Stimulated activated naive CD8-positive, alpha-beta T cell treated with anti-CD3 and anti-CD28 coated beads, Interleukin-15, Interleukin-2, amounts not matched to agents 100 ng/mL and 50 ng/mL, for 24 hours (primary cell): ENCODE data around the gene ZPLD1.

Source experiments
- H3K27ac Mint-ChIP-seq: one replicate; pipeline ENCODE4 v1.8.0; 2021; ENCODE audit warnings: mild to moderate bottlenecking, mixed read lengths
- H3K27me3 Mint-ChIP-seq: one replicate; pipeline ENCODE4 v1.8.0; 2021; ENCODE audit warnings: mixed read lengths
- H3K36me3 Mint-ChIP-seq: one replicate; pipeline ENCODE4 v1.8.0; 2021; ENCODE audit warnings: low read depth, mixed read lengths
- H3K4me1 Mint-ChIP-seq: one replicate; pipeline ENCODE4 v1.8.0; 2021; ENCODE audit warnings: low read depth, mixed read lengths
- H3K4me3 Mint-ChIP-seq: one replicate; pipeline ENCODE4 v1.8.0; 2021; ENCODE audit warnings: mild to moderate bottlenecking, mixed read lengths
- H3K9me3 Mint-ChIP-seq: one replicate; pipeline ENCODE4 v1.8.0; 2021; ENCODE audit warnings: mixed read lengths

Gene ZPLD1

DNA sequence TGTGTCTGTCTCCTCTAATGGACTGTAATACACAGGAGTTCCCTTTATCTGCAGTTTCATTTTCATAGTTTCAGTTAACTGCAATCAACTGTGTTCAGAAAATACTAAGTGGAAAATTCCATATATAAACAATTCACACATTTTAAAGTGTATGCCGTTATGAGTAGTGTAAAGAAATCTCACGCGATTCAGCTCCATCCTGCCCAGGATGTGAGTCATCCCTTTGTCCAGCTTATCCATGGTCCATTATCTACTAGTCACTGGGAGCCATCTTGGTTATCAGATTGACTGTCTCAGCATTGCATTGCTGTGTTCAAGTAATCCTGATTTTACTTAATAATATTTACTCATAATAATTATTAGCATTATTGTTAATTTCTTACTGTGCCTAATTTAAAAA lies 14.5 kb downstream of the ZPLD1 start:
- peaks cover 9% of the 10 kb centered on the region for H3K27me3 Mint-ChIP-seq
- no peaks in the 10 kb centered on the region for H3K36me3 Mint-ChIP-seq
- H3K27ac Mint-ChIP-seq: no peak overlapping the region
- H3K9me3 Mint-ChIP-seq: no peaks in the 10 kb centered on the region
- H3K4me3 Mint-ChIP-seq: no peak overlapping the region
- no peaks in the 10 kb centered on the region for H3K4me1 Mint-ChIP-seq

GRCh38 chr3:102449930-102450329 lies 15.1 kb downstream of the ZPLD1 start:
- H3K4me3 Mint-ChIP-seq: no peak overlapping the region
- no peak overlapping the region for H3K27ac Mint-ChIP-seq
- H3K36me3 Mint-ChIP-seq: no peaks in the 10 kb centered on the region
- H3K4me1 Mint-ChIP-seq: no peaks in the 10 kb centered on the region
- H3K27me3 Mint-ChIP-seq: peaks cover 9% of the 10 kb centered on the region
- no peaks in the 10 kb centered on the region for H3K9me3 Mint-ChIP-seq

DNA sequence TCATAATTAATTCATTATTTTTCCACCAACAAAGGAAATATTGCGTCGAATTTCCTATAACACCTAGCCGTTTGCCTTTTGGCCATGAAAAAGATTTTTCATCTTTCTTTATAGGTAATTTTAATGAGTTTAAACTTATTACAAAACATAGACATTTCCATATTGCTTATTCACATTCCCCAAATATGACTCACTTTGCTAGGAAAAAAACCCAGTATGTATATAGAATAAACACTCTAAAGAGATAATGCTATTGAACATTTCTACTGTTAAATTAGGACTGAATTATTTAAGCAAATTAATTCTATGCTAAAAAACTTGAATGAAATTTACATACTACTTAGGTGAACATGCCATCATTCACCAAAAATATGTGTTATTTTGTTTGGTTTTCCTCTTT lies 16.2 kb downstream of the ZPLD1 start:
- H3K36me3 Mint-ChIP-seq: no peaks in the 10 kb centered on the region
- no peaks in the 10 kb centered on the region for H3K9me3 Mint-ChIP-seq
- peaks cover 9% of the 10 kb centered on the region for H3K27me3 Mint-ChIP-seq
- H3K4me3 Mint-ChIP-seq: no peak overlapping the region
- H3K27ac Mint-ChIP-seq: no peak overlapping the region
- no peaks in the 10 kb centered on the region for H3K4me1 Mint-ChIP-seq

DNA sequence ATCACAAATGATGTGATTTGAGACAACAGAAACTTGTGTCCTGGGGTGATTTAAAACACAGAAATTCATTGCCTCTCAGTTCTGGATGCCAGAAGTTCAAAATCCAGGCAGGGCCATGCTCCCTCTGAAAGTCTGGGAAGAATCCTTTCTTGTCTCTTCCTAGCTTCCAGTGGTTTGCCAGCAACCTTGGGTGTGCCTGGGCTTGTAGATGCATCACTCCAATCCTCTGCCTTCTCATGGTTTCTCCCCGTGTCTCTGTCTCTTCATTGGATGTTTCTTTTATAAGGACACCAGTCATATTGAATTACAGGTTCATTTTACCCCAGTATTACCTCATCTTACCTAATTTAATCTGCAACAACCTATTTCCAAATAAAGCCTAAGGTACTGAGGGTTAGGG lies 16.7 kb downstream of the ZPLD1 start:
- Mint-ChIP-seq H3K9me3 (no peaks in the 10 kb centered on the region), H3K4me1 (no peaks in the 10 kb centered on the region), H3K4me3 (no peak overlapping the region), H3K27me3 (peaks cover 9% of the 10 kb centered on the region), H3K36me3 (no peaks in the 10 kb centered on the region), H3K27ac (no peak overlapping the region)

- Mint-ChIP-seq H3K4me1 (no peaks in the 10 kb centered on the region), H3K9me3 (no peaks in the 10 kb centered on the region), H3K27me3 (peaks cover 9% of the 10 kb centered on the region), H3K4me3 (no peak overlapping the region), H3K36me3 (no peaks in the 10 kb centered on the region), H3K27ac (no peak overlapping the region)
Measured at GRCh38 chr3:102454181-102454580, 19.4 kb downstream of the ZPLD1 start.

DNA sequence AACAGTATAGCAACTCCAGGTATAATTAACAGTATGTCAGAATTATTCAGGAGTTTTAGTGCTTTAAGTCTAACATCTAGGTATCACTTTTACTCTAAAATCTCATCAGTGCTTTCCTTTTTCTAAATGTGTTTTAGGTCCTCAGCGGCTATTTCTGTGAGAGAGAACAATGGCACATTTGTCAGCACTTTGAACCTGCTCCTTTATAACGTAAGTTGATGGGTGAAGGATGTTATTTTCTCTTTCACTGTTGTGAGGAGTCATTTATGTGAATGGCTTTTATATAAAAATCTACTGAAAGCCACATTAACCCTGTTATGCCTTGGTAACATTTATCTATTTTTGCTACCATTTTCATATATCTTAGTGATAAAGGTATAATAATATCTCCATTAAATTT lies 22.8 kb downstream of the ZPLD1 start:
- no peak overlapping the region for H3K4me3 Mint-ChIP-seq
- H3K4me1 Mint-ChIP-seq: no peaks in the 10 kb centered on the region
- H3K36me3 Mint-ChIP-seq: no peaks in the 10 kb centered on the region
- H3K9me3 Mint-ChIP-seq: no peaks in the 10 kb centered on the region
- H3K27ac Mint-ChIP-seq: no peak overlapping the region
- H3K27me3 Mint-ChIP-seq: peaks cover 7% of the 10 kb centered on the region

DNA sequence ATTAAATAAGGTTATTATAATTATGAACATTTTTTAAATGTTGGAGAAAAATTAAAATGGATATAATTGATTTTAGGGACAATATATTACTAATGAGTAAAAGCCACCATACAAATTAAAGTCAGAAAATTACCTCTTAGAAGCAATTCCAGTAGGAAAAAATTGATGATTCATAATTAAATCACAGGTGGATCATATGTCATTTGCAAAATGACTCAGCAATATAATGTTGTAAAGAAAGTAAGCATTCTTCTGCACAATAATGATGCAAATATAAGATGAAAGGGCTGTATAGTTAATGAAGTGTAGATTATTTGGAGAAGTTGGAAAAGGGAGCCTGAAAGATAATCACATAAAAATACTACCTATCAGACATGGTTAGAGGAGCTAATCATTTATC lies 25.8 kb downstream of the ZPLD1 start:
- Mint-ChIP-seq H3K4me1 (no peaks in the 10 kb centered on the region), H3K36me3 (no peaks in the 10 kb centered on the region), H3K4me3 (no peak overlapping the region), H3K27me3 (peaks cover 12% of the 10 kb centered on the region), H3K9me3 (no peaks in the 10 kb centered on the region), H3K27ac (no peak overlapping the region)

DNA sequence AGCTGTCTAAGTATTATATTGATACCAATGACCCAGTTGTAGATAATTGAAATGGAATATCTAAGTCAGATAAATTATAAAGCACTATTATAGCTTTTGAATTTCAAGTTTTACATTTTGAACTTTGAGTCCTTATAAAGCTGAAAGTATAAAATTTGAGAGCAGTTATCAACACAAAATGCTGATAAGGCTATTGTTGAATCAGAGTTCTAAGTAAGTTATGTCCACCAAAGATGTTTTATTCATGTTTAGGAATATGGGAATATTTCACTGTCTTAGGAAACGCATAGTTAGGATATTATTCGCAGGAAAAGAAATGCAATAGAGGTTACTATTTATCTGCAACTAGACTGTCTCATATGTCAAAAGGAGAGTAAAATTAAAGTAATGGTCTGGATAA lies 29.4 kb downstream of the ZPLD1 start:
- no peak overlapping the region for H3K4me3 Mint-ChIP-seq
- peaks cover 23% of the 10 kb centered on the region for H3K27me3 Mint-ChIP-seq
- H3K36me3 Mint-ChIP-seq: no peaks in the 10 kb centered on the region
- no peaks in the 10 kb centered on the region for H3K4me1 Mint-ChIP-seq
- H3K27ac Mint-ChIP-seq: no peak overlapping the region
- no peaks in the 10 kb centered on the region for H3K9me3 Mint-ChIP-seq

DNA sequence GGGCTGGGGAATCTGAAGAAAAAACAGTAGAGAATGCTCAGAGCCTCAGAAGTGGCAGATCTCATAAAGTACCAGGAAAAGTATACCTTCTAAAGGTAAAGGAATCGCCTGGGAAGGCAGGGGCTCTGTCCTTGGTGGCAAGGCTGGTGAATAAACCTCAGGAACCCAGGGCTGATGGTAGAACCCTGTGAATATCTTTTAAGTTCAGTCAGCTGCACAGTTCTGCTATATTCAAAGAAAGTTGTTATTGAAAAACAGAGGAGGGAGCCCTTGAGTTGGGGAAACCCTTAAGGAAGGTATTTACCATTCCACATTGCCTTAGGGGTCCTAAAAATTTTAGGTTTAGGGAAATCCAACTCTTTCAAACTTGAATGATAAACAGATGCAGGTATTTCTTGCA lies 31.2 kb downstream of the ZPLD1 start:
- Mint-ChIP-seq H3K4me3 (no peak overlapping the region), H3K27ac (no peak overlapping the region), H3K36me3 (no peaks in the 10 kb centered on the region), H3K27me3 (peaks cover 20% of the 10 kb centered on the region), H3K9me3 (no peaks in the 10 kb centered on the region), H3K4me1 (no peaks in the 10 kb centered on the region)

DNA sequence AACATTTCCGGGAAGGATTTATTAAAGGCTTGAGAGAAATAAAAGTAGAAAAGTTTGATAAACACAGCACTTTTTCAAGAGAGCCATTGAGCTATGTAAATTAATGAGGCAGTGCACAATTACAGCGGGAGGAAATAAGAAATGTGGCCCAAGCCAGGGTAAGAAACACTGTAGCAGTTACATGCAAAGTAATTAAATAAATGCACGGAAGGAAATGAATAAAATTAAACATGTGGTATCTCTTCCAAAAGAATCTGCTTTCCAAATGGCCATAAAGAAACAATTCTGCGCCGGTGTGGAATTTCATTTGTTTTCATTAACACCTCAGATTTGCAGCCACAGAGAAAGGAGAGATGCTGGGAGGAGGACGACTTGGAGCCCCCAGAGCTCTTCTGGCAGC lies 35.3 kb downstream of the ZPLD1 start:
- Mint-ChIP-seq H3K27ac (no peak overlapping the region), H3K4me3 (no peak overlapping the region), H3K27me3 (peaks cover 13% of the 10 kb centered on the region), H3K4me1 (no peaks in the 10 kb centered on the region), H3K9me3 (no peaks in the 10 kb centered on the region), H3K36me3 (no peaks in the 10 kb centered on the region)

- H3K27me3 Mint-ChIP-seq: peaks cover 8% of the 10 kb centered on the region
- no peaks in the 10 kb centered on the region for H3K36me3 Mint-ChIP-seq
- no peaks in the 10 kb centered on the region for H3K4me1 Mint-ChIP-seq
- no peak overlapping the region for H3K27ac Mint-ChIP-seq
- no peak overlapping the region for H3K4me3 Mint-ChIP-seq
- H3K9me3 Mint-ChIP-seq: no peaks in the 10 kb centered on the region
Measured at GRCh38 chr3:102471001-102471400, 36.2 kb downstream of the ZPLD1 start.

DNA sequence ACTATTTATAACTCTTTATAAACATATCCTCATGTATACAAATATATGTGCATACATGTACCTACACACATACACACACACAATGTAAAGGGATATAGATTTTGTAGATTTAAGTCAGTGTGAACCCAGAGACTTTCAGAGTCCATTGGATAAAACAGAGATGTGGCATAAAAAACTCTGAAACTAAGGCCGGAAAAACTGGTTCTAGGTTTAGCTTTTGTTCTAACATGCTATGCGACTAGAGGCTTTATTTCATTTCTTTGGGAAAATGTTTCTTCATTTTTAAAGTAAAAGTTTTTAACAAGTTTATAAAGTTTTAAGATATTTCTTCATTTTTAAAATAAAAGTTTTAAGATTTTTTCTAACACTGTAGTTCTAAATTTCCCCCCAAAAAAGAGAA lies 36.7 kb downstream of the ZPLD1 start:
- Mint-ChIP-seq H3K4me1 (no peaks in the 10 kb centered on the region), H3K4me3 (no peak overlapping the region), H3K9me3 (no peaks in the 10 kb centered on the region), H3K27me3 (peaks cover 8% of the 10 kb centered on the region), H3K36me3 (no peaks in the 10 kb centered on the region), H3K27ac (no peak overlapping the region)

GRCh38 chr3:102473648-102474047 lies 38.8 kb downstream of the ZPLD1 start:
- Mint-ChIP-seq H3K27me3 (no peaks in the 10 kb centered on the region), H3K4me3 (no peak overlapping the region), H3K4me1 (no peaks in the 10 kb centered on the region), H3K36me3 (no peaks in the 10 kb centered on the region), H3K27ac (no peak overlapping the region), H3K9me3 (no peaks in the 10 kb centered on the region)

DNA sequence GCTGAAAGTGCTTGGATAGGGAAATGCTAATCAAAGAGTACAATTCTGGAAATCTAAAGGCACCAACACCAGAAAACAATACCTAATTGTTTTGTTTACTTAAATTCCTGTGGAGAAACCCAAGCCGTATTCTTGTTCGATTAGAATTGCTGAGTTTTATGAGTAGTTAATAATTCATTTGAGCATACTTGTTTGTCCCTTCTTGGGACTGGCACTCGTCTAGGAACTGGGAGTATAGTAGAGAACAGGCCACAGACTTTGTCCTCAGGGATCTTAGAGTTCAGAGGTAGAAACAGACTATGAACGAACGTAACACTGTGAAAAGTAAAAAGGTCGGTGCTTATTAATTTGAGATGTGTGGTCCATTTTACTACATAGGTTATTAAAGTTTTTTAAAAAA lies 39.4 kb downstream of the ZPLD1 start:
- Mint-ChIP-seq H3K36me3 (no peaks in the 10 kb centered on the region), H3K27me3 (no peaks in the 10 kb centered on the region), H3K27ac (no peak overlapping the region), H3K9me3 (no peaks in the 10 kb centered on the region), H3K4me3 (no peak overlapping the region), H3K4me1 (no peaks in the 10 kb centered on the region)

DNA sequence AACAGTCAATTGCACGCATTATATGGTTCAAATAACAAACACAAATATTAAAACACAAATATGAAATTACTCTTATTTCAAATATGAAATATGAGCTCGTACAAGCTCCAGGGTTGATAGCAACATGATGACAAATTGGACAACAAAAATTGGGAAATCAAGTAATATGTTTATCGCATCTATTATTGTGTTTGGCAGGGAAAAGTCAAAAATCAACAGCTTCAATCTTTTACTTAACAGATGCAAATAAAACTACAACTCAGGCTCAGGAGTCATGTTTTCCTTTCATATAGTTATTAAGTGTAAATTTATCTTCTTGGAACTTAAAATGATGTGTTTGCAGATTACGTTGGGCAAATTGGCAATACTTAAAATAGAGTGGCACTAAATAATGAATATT lies 41.4 kb downstream of the ZPLD1 start:
- Mint-ChIP-seq H3K9me3 (no peaks in the 10 kb centered on the region), H3K27ac (no peak overlapping the region), H3K36me3 (no peaks in the 10 kb centered on the region), H3K4me1 (no peaks in the 10 kb centered on the region), H3K4me3 (no peak overlapping the region), H3K27me3 (peaks cover 4% of the 10 kb centered on the region)

GRCh38 chr3:102478160-102478559 lies 43.3 kb downstream of the ZPLD1 start:
- Mint-ChIP-seq H3K36me3 (no peaks in the 10 kb centered on the region), H3K4me3 (no peak overlapping the region), H3K27me3 (peaks cover 4% of the 10 kb centered on the region), H3K9me3 (no peaks in the 10 kb centered on the region), H3K27ac (no peak overlapping the region), H3K4me1 (no peaks in the 10 kb centered on the region)

DNA sequence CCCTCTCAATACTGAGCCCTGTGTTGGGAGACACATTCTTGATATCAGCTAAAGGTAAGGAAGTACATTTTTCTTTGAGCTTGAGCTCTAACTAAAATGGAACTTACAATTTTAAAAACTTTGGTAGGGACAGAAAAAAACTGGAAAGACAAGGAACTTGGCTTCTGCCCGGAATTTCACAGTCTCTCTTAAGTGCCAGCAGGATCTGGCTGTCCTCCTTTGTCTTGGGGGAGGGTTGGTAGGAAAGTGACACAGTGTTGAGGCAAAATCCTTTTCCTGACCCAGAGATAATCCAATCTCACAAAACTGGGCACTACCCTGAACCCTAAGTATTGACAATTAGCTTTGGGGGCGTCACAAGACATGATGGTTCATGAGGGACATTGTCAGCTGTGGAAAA lies 45.3 kb downstream of the ZPLD1 start:
- H3K27ac Mint-ChIP-seq: no peak overlapping the region
- H3K36me3 Mint-ChIP-seq: no peaks in the 10 kb centered on the region
- H3K27me3 Mint-ChIP-seq: peaks cover 4% of the 10 kb centered on the region
- H3K9me3 Mint-ChIP-seq: no peaks in the 10 kb centered on the region
- H3K4me1 Mint-ChIP-seq: no peaks in the 10 kb centered on the region
- H3K4me3 Mint-ChIP-seq: no peak overlapping the region
